GM20000 (cell line): Measurements from ENCODE around the gene MYDGF.

Experiments used
- DNase-seq: peaks from one replicate; pipeline ENCODE4 v3.0.0; 2012; ENCODE audit warnings: low spot score
- TF ChIP-seq, protein P1 (sequence below): IDR thresholded peaks from 2 replicates; pipeline ENCODE4 v1.5.1; 2012; ENCODE audit warnings: mild to moderate bottlenecking, control low read depth; ENCODE audit errors: extremely low read depth, missing control alignments

The MYDGF gene

DNA sequence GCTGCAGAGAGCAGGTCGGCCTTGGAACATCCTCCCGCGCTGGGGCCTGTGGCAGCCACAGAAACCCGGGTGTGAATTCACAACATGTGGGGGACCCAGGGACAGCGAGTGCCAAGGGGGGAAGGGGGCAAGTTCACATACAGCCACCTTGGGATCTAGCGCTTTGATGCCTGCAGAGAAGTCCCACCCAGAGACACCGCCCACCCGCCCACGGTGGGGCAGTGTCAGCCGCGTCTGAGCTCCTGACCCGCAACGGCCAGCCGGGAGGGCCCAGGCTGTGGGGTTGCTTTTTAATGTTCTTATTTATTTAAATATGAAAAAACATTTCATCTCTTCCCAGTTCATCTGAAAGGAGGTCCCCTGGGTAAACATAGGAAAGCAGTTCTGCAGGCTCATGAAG lies 12.9 kb downstream of the MYDGF start:
- DNase-seq, result no peak
- TF ChIP-seq, protein P1, sequence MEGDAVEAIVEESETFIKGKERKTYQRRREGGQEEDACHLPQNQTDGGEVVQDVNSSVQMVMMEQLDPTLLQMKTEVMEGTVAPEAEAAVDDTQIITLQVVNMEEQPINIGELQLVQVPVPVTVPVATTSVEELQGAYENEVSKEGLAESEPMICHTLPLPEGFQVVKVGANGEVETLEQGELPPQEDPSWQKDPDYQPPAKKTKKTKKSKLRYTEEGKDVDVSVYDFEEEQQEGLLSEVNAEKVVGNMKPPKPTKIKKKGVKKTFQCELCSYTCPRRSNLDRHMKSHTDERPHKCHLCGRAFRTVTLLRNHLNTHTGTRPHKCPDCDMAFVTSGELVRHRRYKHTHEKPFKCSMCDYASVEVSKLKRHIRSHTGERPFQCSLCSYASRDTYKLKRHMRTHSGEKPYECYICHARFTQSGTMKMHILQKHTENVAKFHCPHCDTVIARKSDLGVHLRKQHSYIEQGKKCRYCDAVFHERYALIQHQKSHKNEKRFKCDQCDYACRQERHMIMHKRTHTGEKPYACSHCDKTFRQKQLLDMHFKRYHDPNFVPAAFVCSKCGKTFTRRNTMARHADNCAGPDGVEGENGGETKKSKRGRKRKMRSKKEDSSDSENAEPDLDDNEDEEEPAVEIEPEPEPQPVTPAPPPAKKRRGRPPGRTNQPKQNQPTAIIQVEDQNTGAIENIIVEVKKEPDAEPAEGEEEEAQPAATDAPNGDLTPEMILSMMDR, result no peak

DNA sequence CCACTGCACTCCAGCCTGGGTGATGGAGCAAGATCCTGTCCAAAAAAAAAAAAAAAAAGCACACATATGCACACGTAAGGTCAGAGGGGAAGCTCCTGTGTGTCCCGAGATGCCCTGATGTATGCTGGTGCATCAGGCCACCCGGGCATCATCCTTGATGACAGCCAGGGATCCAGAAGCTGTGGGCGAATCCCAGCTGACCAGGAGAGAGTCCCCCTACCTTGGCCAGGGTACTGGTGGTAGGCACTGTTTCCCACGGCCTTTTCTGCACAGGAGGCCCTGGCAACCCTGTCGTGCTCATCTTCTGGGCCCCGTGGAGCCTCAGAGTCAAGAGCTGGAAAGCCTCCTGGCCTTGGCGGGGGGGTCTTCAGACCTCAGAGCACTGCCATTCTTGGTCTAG lies 14.0 kb downstream of the MYDGF start:
- TF ChIP-seq, protein P1, result no peak
- DNase-seq, result no peak

DNA sequence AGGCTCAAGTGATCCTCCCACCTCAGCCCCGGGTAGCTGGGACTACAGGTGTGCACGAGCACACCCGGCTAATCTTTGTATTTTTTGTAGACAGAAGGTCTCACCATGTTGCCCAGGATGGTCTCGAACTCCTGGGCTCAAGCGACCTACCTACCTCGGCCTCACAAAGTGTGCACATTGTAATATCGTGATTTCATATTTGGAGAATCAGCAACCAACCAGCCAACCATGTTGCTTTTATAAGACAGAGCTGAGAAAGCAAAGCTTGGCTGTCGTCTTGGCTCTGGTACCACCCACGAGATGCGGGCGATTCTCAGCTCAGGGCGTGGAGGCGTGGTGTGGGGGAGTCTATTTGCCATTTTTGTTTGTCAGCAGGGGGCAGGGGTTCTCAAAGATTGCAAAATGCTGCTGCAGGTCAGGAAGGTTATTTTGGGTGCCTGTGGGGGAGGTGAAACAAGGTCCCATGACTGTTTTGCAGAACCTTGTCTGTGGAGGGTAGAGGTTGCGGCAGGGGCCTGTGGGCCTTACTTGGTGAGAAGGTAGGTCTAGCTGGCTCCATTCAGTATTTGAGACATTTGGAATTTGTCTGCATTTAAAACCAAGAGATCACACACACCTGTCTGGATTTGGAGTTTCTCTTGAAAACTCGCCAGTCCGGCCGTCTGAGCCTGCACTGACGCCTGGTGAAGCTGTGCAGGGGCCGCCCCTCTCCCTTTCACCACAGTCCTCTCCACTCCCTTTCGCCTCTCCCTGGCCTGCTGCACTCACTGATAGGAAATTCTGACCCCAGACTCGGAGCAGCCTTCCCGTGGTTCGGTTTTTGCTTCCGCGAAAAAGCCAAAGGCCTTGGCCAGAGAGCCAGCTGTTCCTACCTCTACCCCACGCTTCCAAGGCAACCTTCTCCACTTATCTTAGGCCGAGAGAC lies 15.4 kb downstream of the MYDGF start:
- TF ChIP-seq, protein P1, result no peak
- no peak for DNase-seq

DNA sequence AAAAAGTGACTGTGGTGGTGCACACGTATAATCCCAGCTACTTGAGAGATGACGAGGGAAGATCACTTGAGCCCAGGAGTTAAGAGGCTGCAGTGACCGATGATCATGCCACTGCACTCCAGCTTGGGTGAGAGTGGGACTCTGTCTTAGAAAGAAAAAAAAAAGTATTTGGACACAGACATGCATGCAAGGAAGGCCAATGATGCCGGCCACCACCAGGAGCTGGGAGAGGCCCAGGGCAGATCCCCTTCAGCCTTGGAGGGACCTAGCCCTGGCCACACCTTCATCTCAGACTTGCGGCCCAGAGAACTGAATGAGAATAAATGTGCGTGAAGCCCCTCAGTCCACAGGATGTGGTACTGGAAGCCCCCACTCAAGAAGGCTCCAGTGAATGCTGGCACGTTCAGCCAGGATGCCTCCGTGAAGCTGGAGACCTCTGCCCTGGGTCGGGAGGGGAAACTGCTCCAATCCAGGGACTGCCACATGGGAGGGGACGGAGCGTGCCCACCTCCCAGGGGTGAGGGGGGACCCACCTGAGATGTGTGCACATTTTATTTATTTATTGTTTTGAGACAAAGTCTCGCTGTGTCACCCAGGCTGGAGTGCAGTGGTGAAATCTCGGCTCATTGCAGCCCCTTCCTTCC lies 16.2 kb downstream of the MYDGF start:
- TF ChIP-seq, protein P1, result no peak
- no peak for DNase-seq

DNA sequence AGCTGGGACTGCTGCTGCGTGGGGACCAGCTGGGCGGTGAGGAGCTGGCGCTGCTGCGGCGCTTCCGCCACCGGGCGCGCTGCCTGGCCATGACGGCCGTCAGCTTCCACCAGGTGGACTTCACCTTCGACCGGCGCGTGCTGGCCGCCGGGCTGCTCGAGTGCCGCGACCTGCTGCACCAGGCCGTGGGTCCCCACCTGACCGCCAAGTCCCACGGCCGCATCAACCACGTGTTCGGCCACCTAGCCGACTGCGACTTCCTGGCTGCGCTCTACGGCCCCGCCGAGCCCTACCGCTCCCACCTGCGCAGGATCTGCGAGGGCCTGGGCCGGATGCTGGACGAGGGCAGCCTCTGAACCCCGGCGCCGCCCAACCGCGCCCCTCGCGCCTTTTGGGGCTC lies 18.1 kb downstream of the MYDGF start:
- no peak for DNase-seq
- TF ChIP-seq, protein P1, result no peak

DNA sequence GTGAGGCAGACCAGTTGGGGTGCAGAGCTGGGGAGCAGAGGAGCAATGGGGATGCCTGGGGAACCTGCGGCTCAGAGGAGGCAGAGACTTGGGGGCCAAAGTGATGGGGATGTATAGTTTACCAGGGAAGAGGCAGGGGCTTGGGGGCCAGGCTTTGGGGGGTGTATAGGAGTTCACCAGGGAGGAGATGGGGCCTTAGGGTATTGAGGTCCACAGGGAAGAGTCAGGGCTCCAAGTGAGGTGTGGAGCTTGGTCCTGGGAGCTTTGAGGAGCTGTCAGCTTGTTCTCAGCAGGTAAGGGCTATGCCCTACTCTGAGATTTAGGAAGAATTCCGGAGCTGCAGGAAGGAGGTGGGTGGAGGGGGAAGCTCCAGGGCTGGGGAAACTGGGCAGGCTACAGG lies 20.0 kb downstream of the MYDGF start:
- TF ChIP-seq, protein P1, result no peak
- DNase-seq, result no peak

DNA sequence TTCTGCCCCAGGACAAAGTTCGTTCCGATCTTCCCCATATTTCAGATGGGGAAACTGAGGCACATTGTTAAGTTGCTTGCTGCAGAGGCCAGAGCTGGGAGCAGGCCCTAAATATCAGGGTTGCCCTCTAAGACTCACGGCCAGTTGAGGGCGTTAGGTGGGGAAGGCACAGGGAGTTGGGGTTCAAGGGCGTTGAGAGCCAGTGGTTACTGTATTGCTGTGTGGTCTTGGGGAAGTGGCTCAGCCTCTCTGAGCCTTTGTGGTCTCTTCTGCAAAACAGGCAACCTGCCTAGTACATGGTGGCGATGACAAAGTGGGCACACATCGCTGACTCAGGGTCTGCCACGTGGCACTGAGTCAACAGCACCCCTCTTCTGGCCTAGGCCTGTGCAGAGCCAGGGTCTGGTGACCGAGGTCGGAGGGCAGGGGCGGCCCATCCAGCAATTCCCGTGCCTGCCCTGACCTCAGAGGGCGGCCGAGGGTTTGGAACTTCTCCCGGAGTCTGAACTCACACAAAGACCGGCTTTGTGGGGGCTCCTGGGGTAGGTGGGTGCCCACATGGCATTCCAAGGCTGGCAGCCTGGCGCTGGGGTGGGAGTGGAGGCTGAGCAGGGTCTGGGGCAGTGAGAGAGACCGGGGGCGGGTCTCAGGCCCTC lies 20.6 kb downstream of the MYDGF start:
- TF ChIP-seq, protein P1, result no peak
- DNase-seq, result no peak
